ENCODE results near the gene TAGLN2.

TAGLN2 gene

DNA sequence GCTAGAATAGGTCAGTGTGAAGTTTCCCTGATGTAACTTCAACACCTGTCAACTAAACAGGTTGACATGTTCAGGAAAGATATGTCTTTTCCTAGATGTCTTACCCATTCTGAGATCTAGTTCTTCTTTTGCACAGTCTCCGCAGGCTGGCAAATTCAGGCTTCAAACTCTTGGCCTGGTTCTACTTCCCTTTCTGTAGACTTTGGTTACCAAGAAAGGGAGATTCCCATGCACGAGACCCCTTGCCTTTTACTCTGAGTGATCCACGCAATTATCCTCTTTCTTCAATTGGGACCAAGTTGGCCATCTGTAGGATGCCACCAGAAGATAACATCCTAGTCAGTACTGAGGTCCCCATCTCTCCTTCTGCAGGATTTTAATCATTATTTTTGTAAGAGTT is 27.3 kb downstream of the TAGLN2 start:
- DNase-seq, result no peak

GRCh38 chr1:159896546-159896930 is 28.8 kb downstream of the TAGLN2 start:
- no peak for DNase-seq

DNA sequence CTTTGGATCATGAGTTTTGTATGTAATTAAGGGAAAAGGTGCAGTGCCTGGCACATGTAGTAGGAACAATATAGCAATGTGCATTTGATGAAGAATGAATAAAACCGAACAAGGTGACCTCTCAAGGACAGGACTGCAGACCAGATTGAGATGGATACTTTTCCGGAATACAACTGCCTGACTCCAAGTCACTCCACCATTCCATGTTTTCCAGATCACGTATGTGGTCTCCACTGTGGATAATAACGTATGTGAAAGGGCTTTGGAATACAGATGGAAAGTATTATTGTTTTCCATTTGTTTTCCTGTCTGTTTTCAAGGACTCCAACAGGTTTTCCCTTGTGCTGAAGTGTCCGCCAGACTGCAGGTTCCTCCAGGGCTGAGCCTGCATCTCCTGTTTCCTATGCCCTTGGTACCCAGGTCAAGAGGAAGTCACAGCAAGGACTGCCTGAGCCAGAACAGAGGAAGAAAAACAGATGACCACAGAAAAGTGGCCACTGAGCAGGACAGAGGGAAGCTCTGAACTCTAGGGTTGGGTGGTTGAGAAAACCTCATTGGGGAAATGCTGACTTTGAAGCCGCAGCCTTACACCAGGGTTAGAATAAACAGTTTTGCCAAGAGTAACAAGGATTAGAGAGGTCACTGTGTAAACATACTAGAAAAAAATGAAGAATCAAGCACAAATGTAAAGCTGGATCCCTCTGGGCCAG is 29.3 kb downstream of the TAGLN2 start:
- DNase-seq, result no peak

DNA sequence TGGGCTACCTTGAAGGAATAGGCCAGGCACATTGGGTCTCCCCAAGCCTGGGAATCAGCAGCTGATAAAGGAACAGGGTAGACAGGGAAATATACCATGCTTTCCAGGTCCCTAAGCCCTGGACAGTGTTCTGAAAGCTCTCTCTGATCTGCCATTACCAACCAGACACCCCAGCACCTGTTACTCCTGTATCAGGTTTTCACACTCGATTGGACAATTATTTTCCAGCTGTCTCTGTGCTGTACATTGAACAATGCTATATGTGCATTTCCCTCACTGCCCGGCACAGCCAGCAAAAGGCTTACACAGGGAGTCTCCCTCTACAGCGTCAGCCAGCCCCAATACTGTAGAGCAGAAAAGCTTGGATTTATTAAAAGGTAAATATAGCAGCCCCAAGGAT is 30.0 kb downstream of the TAGLN2 start:
- no peak for DNase-seq

DNA sequence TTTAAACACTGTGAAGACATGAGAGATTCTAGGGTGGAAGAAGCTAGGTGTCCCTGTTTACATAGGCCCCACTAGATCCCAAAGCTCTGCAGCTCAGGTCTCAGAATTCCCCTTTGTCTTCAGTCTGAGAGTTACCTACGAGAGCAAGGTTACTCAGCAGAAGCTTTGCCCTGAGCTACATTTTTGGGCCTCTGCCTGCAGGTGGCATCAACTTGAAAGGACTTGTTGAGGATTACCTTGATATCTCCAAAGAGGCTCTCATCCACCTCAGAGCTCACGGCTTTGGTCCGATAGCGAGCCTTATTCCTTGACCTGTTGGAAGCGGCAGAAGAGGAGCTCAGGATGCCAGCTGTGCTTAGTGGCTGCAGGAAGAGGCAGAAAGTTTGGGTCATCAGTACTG is 32.4 kb downstream of the TAGLN2 start:
- peak; percentile 23 for DNase-seq

GRCh38 chr1:159891275-159892157 is 33.8 kb downstream of the TAGLN2 start:
- peak; percentile 86 for DNase-seq

GRCh38 chr1:159890390-159890789 is 34.9 kb downstream of the TAGLN2 start:
- no peak for DNase-seq

GRCh38 chr1:159889821-159890252 is 35.5 kb downstream of the TAGLN2 start:
- DNase-seq, result no peak

DNA sequence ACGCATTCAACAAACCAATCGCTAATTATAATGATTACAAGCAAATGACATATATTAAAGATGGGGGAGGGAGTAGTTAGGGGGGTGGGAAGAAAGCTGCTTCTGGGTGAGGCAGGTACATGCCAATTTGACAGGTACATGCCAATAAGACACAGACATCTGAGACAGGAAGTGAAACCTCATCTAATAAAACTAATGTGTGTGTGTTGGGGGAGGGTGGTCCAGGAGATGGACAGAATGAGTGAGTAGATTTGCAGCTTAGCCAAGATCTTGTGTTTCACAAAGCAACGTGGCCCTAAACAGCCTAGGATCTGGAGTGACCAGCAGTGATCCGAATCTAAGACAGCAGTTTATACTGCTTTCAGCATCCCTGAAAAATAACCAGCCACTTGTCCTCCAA is 36.1 kb downstream of the TAGLN2 start:
- no peak for DNase-seq

GRCh38 chr1:159884296-159884695 is 41.0 kb downstream of the TAGLN2 start:
- DNase-seq, result no peak

GRCh38 chr1:159883134-159883533 is 42.2 kb downstream of the TAGLN2 start:
- no peak for DNase-seq

DNA sequence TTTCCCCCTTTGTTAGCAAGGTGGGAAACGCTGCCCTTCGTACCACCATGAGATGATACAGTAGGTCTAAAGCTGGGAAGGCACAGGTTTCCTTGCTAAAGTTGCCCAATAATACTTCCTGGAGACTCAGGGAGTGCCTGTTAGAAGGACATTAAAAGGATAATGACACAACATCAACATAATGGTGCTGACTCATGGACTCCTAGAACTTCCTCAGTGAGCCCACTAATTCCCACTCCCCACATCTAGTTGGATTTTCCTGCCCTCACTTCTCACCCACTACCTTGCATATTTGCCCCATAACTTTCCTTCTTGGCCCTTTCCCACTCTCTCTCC is 42.8 kb downstream of the TAGLN2 start:
- no peak for DNase-seq

DNA sequence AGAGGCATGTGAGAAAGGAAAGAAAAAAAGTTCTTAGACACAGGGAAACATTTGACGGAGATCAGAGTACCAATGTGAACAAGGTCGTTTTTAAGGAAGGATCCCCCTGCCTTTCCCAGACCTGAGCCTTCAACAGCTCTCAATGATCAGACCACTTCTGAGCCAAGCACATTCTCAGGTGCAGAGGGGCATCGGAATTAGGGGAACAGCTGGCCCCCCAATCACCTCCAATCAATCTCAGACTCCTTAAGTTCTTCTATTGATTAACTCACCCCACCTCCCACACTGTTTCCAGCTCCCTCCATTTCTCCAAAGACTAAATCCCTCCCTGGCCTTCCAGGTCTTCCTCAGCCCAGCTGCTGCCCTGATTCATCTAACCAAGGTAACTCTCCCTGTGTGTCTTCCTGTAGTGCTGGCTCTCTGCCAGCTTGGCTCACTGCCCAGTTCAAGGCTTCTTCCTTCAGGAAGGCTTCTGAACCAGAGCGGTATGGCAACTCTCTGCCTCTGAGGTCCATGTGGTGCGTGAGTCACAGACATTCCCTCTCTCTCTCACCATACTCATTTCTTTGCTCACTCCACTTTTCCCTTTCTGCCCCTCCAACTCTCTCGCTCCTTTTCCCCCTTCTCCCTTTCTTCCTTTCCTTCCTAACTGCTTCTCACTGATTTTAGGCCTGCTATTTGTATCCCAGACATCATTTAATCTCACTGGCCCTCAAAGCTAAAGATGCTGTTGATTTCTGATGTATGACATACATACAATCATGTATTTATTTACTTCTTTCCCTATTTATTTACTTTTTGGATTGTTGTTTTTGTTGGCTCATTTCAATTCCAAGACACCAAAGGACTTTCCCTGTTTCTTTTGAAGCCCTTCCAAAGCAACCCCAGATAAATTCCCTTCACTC is 43.4 kb downstream of the TAGLN2 start:
- peak; percentile 47 for DNase-seq

DNA sequence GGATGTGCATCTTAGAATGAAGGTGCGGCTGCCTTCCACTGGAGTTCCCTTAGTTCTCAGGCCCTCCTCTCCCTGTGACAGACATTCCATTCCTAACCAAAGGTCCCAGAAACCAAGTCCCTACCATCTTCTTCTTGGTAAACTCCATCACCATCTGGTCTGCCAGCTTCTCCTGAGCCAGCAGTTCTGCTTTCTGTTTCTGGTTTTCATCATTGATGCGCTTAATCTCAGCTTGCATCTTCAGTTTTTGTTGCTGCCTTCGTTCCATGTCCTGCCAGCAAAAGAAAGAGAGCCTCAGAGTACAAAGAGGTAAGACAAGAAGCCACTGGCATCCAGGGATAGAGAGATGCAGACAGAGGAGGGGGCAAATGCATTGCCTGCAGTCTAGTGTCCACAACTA is 44.9 kb downstream of the TAGLN2 start:
- DNase-seq, result no peak

DNA sequence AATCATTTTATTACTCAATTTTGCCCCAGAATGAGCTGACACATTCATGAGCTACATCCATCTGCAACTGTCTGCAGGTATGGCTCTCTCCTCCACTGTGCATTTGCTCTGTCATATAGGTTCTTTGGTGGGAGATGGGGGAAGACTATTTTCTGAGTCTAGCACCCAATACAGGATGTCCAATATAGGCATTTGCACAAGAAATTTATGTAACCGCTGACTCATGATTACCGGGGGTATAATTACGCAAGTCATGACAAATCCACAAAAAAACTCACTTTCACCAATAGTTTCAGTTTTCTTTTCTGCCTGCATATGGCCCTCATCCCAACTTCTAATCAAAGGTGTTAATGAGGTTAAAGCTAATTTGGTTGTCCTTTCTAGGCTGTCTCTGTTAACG is 45.3 kb downstream of the TAGLN2 start:
- no peak for DNase-seq

GRCh38 chr1:159879136-159879535 is 46.2 kb downstream of the TAGLN2 start:
- no peak for DNase-seq

DNA sequence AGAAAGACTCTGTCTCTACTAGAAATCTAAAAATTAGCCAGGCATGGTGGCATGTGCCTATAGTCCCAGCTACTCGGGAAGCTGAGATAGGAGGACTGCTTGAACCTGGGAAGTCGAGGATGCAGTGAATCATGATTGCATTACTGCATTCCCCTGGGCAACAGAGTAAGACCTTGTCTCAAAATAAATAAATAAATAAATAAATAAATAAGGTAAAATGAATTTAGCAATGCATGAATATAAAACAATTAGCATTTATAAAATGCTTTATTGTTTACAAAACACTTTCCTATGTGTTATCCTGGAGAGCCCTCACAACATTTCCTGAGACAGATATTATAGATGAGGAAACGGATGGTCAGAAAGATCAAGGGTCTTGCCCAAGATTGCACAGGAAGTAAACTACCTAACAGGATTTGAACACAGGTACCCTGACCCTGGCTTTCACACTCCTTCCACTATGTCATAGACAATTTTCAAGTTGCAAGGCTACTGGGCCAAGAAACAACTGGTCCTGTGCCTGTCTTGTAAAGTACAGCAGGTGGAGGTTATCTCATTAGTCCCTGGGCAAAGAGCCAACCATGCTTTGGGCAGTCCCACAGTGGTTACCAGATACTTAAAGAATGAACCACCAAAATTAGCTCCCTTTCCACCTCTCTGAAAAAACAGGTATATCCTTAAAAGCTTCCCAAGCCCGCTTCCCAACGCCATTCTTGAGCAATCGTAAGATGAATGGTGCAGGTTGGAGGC is 47.4 kb downstream of the TAGLN2 start:
- DNase-seq, result no peak

GRCh38 chr1:159873530-159874143 is 51.7 kb downstream of the TAGLN2 start:
- DNase-seq, result no peak

DNA sequence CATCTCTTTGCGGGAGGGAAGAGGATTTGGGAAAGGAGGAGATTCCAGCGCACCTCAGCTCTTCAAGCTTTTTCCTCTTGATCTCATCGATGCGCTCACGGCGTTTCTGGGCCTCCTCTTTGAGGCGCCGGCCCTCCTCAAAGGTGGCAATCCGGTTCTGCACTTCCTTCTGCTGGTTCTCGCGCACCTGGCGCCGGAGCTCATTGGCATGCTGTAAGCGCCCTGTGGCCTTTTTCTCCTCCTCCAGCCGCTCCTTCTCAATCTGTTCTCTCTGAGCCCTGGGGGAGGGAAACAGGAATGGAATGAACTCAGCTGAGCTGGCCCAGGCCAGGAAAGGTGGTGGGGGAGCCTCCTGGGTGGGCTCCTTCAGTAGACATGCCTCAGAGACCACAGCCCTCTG is 52.4 kb downstream of the TAGLN2 start:
- no peak for DNase-seq

GRCh38 chr1:159870704-159871103 is 54.6 kb downstream of the TAGLN2 start:
- DNase-seq, result no peak

DNA sequence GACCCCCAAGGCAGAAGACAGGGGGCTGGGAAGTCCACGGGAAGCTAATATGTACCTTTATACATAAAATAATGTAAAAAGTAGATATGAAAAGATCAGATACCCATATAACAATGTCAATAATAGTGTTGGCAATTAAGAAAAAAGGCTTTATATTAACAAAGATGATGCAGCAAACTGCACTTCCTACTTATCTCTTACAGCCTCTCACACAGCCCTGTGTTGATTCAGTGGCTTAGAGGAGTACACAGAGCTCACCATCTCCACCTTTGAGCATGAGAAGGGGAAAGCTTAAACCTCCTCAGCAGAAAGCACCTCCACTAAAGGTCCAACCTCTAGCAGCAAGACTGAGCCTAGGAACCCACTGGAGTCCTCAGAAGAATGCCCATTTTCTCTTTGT is 55.7 kb downstream of the TAGLN2 start:
- no peak for DNase-seq

DNA sequence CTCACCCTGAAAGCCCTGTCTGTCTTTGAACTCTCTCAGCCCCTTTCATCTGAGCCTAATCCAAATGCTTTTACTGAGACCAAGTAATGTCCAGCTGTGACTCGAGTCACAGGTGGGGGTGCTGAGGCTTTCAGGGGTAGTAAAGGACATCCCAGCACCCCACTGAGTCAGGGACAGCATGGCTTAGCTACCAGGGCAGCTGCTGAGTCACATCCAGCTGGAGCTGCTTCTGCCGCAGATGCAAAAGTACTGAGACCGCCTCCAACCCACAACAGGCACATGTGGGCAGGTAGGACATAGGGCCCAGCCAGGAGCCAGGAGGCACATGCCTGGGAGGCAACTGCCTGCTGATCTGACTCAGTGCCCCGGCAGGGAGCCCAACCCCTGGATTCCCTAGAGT is 56.1 kb downstream of the TAGLN2 start:
- no peak for DNase-seq
